Uterus (tissue), 4 donors: ENCODE results near the gene PEX16. TPM values are rescaled to one million over a fixed set of nuclear protein-coding genes. Genes with fewer than 3 reads are reported as not detected.

Experiments used
- DNase-seq, 2 donors: peaks; one replicate each; pipeline ENCODE4 v3.0.0-alpha.2; 2019 to 2020
- H3K27ac ChIP-seq, 2 donors: fragments of 200-600 bp; sonication (generic); 1 replicate in 1 of 2; 2 replicates in 1 of 2; pipeline ENCODE4 v1.5.1; 2016 to 2018
- H3K27me3 ChIP-seq, 2 donors: fragments of 200-600 bp; sonication (generic); one replicate each; pipeline ENCODE4 v1.5.1; 2018 to 2019; ENCODE audit warnings: control low read depth in 1 of 2
- H3K36me3 ChIP-seq, 2 donors: fragments of 200-600 bp; sonication (generic); one replicate each; pipeline ENCODE4 v1.5.1; 2019; ENCODE audit warnings: control low read depth in 1 of 2
- H3K4me1 ChIP-seq, 2 donors: fragments of 200-600 bp; sonication (generic); one replicate each; pipeline ENCODE4 v1.5.1; 2018 to 2019; ENCODE audit warnings: control low read depth in 1 of 2
- H3K4me3 ChIP-seq, 2 donors: fragments of 200-600 bp; sonication (generic); 1 replicate in 1 of 2; 2 replicates in 1 of 2; pipeline ENCODE4 v1.5.1; 2018 to 2019; ENCODE audit warnings: mild to moderate bottlenecking in 1 of 2
- H3K9me3 ChIP-seq, 2 donors: fragments of 200-600 bp; sonication (generic); one replicate each; pipeline ENCODE4 v1.5.1; 2019; ENCODE audit warnings: control low read depth in 1 of 2
- CTCF ChIP-seq, 4 experiments: fragments of 200-600 bp in 2 of 4; fragments of 450-650 bp in 2 of 4; sonication (generic) in 2 of 4; IDR thresholded peaks; one replicate each; pipeline ENCODE4 v1.5.1; 2016 to 2019; ENCODE audit warnings: antibody characterized with exemption in 4 of 4, mild to moderate bottlenecking in 2 of 4, moderate library complexity in 1 of 4
- POLR2A ChIP-seq, 2 donors: fragments of 450-650 bp; IDR thresholded peaks; one replicate each; pipeline ENCODE4 v1.6.1; 2016; ENCODE audit warnings: antibody characterized with exemption in 2 of 2, mild to moderate bottlenecking in 1 of 2, moderate library complexity in 1 of 2
- intact Hi-C: fragments of 100-400 bp; cut with DNase I; formaldehyde crosslinking; loops from one replicate; pipeline ENCODE4 v1.15.1; 2023; ENCODE audit warnings: low total_unique reads
- total RNA-seq, 4 donors: library from RNA; depleted of rRNA in 3 of 4; stranded (reverse); fragments of >200 nt in 3 of 4; gene quantifications; one replicate each; pipeline versions ENCODE4 v1.1.0 to v1.2.4, GENCODE V29; 2014 to 2023
- donor health status: DM: yes; HTN: yes; CAD: no.

The PEX16 gene
- total RNA-seq, 4 donors from 2014 or later: 15.3 to 32.1 (median 27.6) TPM

- DNase-seq: peak in 1 of 2 donors; percentile 19
- Histone ChIP-seq H3K27ac (no peak overlapping the region), H3K4me3 (peak overlapping the region in 1 of 2 donors; percentile 26)
Measured at GRCh38 chr11:45921561-45922424, 4.1 kb upstream of the PEX16 start.

GRCh38 chr11:45920531-45921477 lies 3.1 kb upstream of the PEX16 start:
- Histone ChIP-seq H3K4me1 (peaks cover 7 to 20% of the 10 kb centered on the region in 2 donors), H3K36me3 (no peaks in the 10 kb centered on the region), H3K27me3 (peaks cover 0 to 12% of the 10 kb centered on the region in 2 donors), H3K9me3 (no peaks in the 10 kb centered on the region), H3K4me3 (no peak overlapping the region), H3K27ac (no peak overlapping the region)
- TF ChIP-seq POLR2A (IDR thresholded peaks at IDR 0.05) (no peak), CTCF (IDR thresholded peaks at IDR 0.05) (no peak)
- intact Hi-C loops: no loop called here
- peak in 1 of 2 donors; percentile 8 for DNase-seq

More at GRCh38 chr11:45921561-45922424, 4.1 kb upstream of the PEX16 start:
- Histone ChIP-seq H3K27me3 (peaks cover 0 to 12% of the 10 kb centered on the region in 2 donors), H3K4me1 (peaks cover 5 to 20% of the 10 kb centered on the region in 2 donors), H3K9me3 (no peaks in the 10 kb centered on the region), H3K36me3 (no peaks in the 10 kb centered on the region)
- intact Hi-C loops: no loop called here
- TF ChIP-seq POLR2A (IDR thresholded peaks at IDR 0.05): peak in 1 of 2 donors; percentile 9
- TF ChIP-seq CTCF (IDR thresholded peaks at IDR 0.05): no peak

- peaks cover 7 to 20% of the 10 kb centered on the region in 2 donors for H3K4me1 ChIP-seq
- no peak overlapping the region for H3K27ac ChIP-seq
- no peak for DNase-seq
- intact Hi-C loops: loop anchor here (5.0 kb wide), 1 partner anchor 73 kb away; the partner anchor contains the start of gene CRY2
- no peak overlapping the region for H3K4me3 ChIP-seq
- no peaks in the 10 kb centered on the region for H3K9me3 ChIP-seq
- no peaks in the 10 kb centered on the region for H3K36me3 ChIP-seq
- TF ChIP-seq POLR2A (IDR thresholded peaks at IDR 0.05): no peak
- TF ChIP-seq CTCF (IDR thresholded peaks at IDR 0.05): no peak
- H3K27me3 ChIP-seq: peaks cover 0 to 12% of the 10 kb centered on the region in 2 donors
Measured at GRCh38 chr11:45919806-45920530, 2.3 kb upstream of the PEX16 start.

GRCh38 chr11:45918962-45919675 lies 1.4 kb upstream of the PEX16 start:
- no peak for TF ChIP-seq POLR2A (IDR thresholded peaks at IDR 0.05)
- no peak for TF ChIP-seq CTCF (IDR thresholded peaks at IDR 0.05)
- H3K4me3 ChIP-seq: peak overlapping the region in 1 of 2 donors; percentile 88
- peaks cover 7 to 20% of the 10 kb centered on the region in 2 donors for H3K4me1 ChIP-seq
- peaks cover 0 to 12% of the 10 kb centered on the region in 2 donors for H3K27me3 ChIP-seq
- DNase-seq: no peak
- H3K36me3 ChIP-seq: no peaks in the 10 kb centered on the region
- no peaks in the 10 kb centered on the region for H3K9me3 ChIP-seq
- H3K27ac ChIP-seq: peak overlapping the region; percentile 85 to 86
- intact Hi-C loops: loop anchor here (5.0 kb wide), 1 partner anchor 72 kb away; the partner anchor contains the start of gene CRY2
